Stimulated activated CD4-positive, alpha-beta T cell treated with anti-CD3 and anti-CD28 coated beads, Interleukin-2, amount 100 ng/mL, for 24 hours (primary cell): ENCODE measurements around the gene GRHL1.
"Not testable (repeated sequence)": the region's sequence is repeated elsewhere in the genome, so short reads cannot be mapped to it uniquely, and the experiment has no call there.

Experiments used
- DNase-seq, 2 donors: peaks; one replicate each; pipeline ENCODE4 v3.0.0-alpha.2; 2020

The GRHL1 gene

GRCh38 chr2:10010861-10011605, 59.5 kb downstream of the GRHL1 start:
- DNase-seq = not testable (repeated sequence)

DNA sequence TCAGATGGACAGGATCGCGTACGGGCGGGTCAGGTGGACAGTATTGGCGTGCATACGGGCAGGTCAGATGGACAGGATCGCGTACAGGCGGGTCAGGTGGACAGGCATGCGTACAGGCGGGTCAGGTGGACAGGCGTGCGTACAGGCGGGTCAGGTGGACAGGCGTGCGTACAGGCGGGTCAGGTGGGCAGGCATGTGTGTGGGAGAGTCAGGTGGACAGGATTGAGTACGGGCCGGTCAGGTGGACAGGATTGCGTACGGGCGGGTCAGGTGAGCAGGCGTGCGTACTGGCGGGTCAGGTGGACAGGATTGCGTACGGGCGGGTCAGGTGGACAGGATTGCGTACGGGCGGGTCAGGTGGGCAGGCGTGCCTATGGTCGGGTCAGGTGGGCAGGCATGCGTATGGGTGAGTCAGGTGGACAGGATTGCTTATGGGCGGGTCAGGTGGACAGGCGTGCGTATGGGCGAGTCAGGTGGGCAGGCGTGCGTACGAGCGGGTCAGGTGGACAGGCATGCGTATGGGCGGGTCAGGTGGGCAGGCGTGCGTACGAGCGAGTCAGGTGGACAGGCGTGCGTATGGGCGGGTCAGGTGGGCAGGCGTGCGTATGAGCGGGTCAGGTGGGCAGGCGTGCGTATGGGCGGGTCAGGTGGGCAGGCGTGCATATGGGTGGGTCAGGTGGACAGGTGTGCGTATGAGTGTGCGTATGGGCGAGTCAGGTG, 60.3 kb downstream of the GRHL1 start:
- DNase-seq = not testable (repeated sequence)

- DNase-seq = not testable (repeated sequence)
Measured at GRCh38 chr2:10012366-10012962, 61.0 kb downstream of the GRHL1 start.

DNA sequence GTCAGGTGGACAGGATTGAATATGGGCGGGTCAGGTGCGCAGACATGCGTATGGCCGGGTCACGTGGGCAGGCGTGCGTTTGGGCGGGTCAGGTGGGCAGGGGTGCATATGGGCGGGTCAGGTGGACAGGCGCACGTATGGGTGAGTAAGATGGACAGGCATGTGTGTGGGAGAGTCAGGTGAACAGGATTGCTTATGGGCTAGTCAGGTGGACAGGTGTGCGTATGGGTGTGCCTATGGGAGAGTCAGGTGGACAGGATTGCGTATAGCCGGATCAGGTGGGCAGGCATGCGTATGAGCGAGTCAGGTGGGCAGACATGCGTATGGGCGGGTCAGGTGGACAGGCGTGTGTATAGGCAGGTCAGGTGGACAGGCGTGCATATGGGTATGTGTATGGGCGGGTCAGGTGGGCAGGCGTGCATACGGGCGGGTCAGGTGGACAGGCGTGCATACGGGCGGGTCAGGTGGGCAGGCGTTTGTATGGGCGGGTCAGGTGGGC, 61.5 kb downstream of the GRHL1 start:
- DNase-seq = no peak

DNA sequence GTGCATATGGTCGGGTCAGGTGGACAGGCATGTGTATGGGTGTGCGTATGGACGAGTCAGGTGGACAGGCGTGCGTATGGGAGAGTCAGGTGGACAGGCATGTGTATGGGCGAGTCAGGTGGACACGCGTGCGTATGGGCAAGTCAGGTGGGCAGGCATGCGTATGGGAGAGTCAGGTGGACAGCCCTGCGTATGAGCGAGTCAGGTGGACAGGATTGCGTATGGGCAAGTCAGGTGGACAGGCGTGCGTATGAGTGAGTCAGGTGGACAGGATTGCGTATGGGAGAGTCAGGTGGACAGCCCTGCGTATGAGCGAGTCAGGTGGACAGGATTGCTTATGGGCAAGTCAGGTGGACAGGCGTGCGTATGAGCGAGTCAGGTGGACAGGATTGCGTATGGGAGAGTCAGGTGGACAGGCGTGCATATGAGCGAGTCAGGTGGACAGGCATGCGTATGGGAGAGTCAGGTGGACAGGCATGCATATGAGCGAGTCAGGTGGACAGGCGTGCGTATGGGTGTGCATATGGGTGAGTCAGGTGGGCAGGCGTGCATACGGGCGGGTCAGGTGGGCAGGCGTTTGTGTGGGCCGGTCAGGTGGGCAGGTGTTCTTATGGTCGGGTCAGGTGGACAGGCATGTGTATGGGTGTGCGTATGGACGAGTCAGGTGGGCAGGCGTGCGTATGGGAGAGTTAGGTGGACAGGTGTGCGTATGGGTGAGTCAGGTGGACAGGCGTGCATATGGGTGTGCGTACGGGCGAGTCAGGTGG, 62.3 kb downstream of the GRHL1 start:
- DNase-seq = not testable (repeated sequence)

- DNase-seq = no peak
Measured at GRCh38 chr2:10014418-10015190, 63.1 kb downstream of the GRHL1 start.

DNA sequence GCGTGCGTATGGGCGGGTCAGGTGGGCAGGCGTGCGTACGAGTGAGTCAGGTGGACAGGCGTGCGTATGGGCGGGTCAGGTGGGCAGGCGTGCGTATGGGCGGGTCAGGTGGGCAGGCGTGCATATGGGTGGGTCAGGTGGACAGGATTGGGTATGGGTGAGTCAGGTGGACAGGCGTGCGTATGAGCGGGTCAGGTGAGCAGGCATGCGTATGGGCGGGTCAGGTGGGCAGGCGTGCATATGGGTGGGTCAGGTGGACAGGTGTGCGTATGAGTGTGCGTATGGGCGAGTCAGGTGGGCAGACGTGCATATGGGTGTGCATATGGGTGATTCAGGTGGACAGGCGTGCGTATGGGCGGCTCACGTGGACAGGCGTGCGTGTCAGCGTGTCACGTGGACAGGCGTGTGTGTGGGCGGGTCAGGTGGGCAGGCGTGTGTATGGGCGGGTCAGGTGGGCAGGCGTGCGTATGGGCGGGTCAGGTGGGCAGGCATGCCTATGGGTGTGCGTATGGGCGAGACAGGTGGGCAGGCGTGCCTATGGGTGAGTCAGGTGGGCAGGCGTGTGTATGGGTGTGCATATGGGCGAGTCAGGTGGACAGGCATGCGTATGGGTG, 64.0 kb downstream of the GRHL1 start:
- DNase-seq = not testable (repeated sequence)

DNA sequence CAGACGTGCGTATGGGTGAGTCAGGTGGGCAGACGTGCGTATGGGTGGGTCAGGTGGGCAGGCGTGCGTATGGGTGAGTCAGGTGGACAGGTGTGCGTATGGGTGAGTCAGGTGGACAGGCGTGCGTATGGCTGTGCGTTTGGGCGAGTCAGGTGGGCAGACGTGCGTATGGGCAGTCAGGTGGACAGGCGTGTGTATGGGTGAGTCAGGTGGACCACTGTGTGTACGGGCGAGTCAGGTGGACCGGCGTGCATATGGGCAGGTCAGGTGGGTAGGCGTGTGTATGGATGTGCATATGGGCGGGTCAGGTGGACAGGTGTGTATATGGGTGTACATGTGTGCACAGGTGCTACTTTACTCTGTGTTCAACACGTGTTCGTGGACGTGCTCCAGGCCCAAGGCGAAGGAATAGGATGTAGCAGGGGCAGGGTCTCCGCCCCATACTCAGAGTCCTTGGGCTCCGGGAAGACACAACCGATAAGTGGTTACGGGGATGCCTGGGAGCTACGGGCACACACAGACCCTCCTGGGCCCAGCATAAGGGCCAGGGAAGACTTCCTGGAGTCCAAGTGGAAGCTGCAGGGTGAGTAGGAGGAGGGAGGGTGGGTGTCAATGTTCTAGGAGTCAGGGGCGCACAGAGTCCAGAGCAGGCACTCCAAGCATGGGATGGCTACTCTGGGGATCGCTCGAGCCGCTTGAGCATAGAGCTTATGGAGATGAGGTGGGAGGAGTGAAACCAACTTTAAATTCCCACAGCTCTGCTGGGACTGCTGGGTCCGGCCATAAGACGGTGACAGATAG, 64.7 kb downstream of the GRHL1 start:
- DNase-seq = no peak

DNA sequence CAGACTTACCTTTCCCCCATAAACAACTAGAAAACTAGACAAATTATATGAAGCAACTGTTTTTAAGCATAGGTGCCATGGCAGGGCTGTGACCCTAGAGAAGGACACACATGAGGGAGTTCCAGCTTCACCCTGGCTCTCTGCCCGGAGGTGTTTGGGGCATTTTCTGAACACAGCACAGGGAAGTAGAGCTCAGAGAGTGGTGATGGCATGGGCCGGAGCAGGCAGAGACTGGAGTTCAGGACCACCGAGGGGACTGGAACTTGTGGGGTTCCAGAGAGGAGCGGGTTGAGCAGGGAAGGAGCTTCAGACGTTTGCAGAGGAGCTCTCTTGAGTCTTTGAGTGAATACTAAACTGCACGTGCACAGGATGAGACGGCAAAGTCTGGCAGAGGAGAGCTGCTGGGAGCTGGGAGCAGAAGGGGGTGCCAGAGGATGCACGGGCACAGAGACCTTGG, 65.3 kb downstream of the GRHL1 start:
- no peak for DNase-seq

DNA sequence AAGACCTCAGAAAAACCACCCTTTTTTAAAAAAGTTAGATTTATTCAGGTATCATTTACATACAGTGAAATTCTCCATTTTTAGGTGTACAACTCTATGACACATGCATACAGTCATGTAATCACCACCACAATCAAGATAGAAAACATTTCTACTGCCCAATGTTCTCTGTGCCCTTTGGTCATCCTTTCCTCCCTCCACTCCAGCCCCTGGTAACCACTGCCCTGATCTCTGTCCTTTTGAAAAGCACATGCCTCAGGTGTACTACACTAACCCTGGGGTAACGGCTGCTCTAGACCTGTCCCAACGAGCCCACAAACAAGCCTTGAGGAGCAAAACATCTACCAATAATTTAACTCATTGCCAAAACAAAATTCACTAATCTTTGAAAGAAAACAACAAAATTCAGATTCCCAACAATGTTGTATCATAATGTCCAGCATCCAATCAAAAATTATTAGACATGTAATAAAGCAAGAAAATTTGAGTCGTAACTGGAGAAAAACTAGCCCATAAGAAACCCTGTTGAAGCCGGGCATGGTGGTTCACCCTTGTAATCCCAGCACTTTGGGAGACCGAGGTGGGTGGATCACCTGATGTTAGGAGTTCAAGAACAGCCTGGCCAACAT, 65.9 kb downstream of the GRHL1 start:
- no peak for DNase-seq

GRCh38 chr2:10019174-10019573, 67.7 kb downstream of the GRHL1 start:
- no peak for DNase-seq

DNA sequence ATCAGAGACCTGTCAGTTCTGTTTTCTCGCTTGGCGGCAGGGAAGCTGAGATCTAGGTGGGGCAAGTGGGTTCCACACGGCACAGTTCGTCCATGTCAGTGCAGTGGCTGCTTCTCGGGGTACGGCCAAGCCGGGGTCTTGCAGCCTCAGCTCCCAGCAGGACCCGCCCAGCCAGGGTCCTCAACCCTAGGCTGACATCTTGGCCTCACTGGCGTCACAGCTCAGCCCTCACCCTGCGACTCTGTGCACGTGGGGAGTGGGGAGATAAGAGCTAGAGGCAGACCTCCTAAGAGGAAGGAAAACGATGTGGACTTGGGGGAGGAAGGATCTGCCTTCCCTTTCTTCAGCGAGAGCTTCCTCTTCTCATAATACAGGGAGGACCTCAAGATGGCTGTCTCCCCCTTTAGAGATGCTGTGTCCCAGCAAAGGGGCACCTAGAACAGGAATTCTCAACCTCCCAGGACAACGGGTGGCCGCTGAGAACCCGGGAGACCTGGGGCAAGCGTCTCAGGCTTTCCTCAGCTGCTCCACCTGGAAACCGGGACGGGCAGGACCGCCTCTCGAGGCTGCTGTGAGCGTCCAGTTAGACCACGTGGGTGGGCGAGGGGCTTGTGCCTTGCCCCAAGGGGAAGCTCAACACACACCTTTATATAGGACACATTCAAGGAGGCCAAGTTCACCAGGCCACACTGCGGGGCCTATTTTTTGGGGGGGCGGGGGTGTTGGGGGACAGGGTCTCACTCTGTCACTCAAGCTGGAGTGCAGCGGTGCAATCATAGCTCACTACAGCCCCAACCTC, 68.3 kb downstream of the GRHL1 start:
- no peak for DNase-seq

DNA sequence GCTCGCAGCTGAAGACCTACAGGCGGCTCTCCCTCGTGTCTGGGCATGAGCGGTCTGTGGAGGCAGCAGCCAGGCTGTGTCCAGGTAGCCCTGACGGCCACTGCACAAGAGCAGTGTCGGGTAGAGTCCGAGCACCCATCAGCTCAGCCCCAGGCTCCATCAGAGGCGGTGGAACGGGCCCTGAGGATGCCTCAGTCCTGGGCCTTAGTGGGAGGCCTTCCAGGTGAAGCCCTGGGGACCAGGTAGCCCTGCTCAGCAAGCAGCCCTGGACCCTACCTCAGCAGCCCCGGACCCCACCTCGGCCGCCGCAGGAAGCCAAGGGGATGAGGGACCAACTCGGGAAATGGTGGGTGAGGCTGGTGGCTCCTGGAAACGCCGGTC, 70.5 kb downstream of the GRHL1 start:
- DNase-seq = no peak

- DNase-seq = no peak
Measured at GRCh38 chr2:10022445-10022844, 71.0 kb downstream of the GRHL1 start.

- DNase-seq = no peak
Measured at GRCh38 chr2:10022966-10023662, 71.6 kb downstream of the GRHL1 start.

- no peak for DNase-seq
Measured at GRCh38 chr2:10026940-10027569, 75.6 kb downstream of the GRHL1 start.

- no peak for DNase-seq
Measured at GRCh38 chr2:10027660-10028330, 76.3 kb downstream of the GRHL1 start.
